LNCaP clone FGC (cell line): ENCODE results near the gene AATK.

ENCODE experiments used
- DNase-seq: peaks from one replicate; pipeline ENCODE4 v3.0.0-alpha.2; 2011; ENCODE audit warnings: low read depth
- H3K4me3 ChIP-seq: 2 replicates; pipeline ENCODE4 v1.5.1; 2011; ENCODE audit warnings: mild to moderate bottlenecking, low read depth, low read length, control low read depth
- CTCF ChIP-seq: IDR thresholded peaks from 2 replicates; pipeline ENCODE4 v1.5.1; 2012; ENCODE audit warnings: mild to moderate bottlenecking; ENCODE audit not compliant: control insufficient read depth, insufficient read depth; ENCODE audit errors: extremely low read depth

The AATK gene

GRCh38 chr17:81097943-81098308 is 68.1 kb downstream of the AATK start:
- no peak for DNase-seq
- no peak for TF ChIP-seq CTCF
- no peak overlapping the region for H3K4me3 ChIP-seq

- H3K4me3 ChIP-seq: no peak overlapping the region
- DNase-seq: no peak
These were observed 68.7 kb downstream of the AATK start for GRCh38 chr17:81097134-81097942.

GRCh38 chr17:81096741-81097133 is 69.3 kb downstream of the AATK start:
- no peak for DNase-seq
- H3K4me3 ChIP-seq: no peak overlapping the region
- TF ChIP-seq CTCF: no peak

More at GRCh38 chr17:81097134-81097942, 68.7 kb downstream of the AATK start:
- TF ChIP-seq CTCF: no peak

GRCh38 chr17:81095383-81095762 is 70.6 kb downstream of the AATK start:
- no peak for DNase-seq
- no peak for TF ChIP-seq CTCF
- no peak overlapping the region for H3K4me3 ChIP-seq

- DNase-seq: no peak
- no peak for TF ChIP-seq CTCF
- no peak overlapping the region for H3K4me3 ChIP-seq
These were observed 71.3 kb downstream of the AATK start for GRCh38 chr17:81094509-81095382.

- no peak for DNase-seq
- no peak for TF ChIP-seq CTCF
- H3K4me3 ChIP-seq: no peak overlapping the region
These were observed 72.2 kb downstream of the AATK start for GRCh38 chr17:81093619-81094508.
